Measurements from ENCODE around the gene SLMAP.

Gene SLMAP

DNA sequence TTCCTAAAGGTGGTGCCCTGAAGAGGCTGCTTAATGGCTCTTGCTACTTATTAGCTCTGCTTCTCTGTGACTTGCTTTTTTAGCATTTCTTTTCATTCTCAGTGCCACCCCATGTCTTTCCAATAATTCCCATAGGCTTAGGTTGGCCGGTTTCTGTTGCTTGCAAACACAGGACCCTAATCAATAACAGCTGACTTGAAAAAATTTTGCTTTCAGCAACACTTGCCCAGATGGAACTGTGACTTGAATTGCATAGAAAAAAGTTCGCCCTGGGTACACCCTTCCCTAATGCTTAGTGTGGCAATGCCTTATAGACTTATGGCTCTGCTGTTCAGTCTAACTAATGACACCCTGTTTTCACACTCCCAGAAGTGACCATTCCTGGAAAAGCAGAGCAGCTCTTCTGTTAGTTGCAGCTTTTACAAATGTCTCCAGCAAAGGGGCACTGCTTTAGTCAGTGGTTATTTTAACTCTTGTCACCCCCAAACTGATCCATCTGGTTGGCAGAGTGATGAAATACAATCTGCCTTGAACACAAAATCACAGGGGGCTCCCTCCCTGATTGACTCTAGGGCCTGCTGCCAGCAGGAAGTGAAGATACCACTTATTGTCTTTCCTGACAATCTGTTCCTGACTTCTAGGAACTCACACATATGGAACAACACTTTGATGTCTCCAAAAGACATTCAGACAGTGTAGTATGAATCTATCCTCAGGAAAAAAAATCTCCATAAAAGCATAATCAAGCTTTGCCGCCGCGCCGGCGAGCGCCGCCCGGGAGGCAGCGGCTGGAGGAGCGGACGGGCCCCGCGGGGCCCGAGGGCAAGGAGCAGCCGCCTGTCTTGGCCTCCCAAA is 9.7 kb upstream of the SLMAP start:
- intact Hi-C loops (cut with DNase I) = no loop called here

DNA sequence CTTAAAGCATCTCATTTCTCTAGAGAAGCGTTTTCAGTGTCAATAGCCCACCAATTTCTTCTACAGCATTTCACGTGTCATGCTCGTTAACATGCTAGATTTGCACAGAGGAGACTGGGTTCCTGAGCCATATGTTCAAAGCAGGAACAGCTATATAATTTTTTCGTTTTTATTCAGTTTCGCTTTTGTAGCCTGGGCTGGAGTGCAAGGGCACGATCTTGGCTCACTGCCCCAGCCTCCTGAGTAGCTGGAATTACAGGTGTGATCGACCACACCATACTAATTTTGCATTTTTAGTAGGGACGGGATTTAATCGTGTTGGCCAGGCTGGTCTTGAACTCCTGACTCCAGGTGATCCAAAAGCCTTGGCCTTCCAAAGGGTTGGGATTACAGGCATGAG is 6.6 kb upstream of the SLMAP start:
- no peak for DNase-seq
- intact Hi-C loops (cut with DNase I) = no loop called here

More for the DNA sequence above, 9.7 kb upstream of the SLMAP start:
- DNase-seq = no peak

DNA sequence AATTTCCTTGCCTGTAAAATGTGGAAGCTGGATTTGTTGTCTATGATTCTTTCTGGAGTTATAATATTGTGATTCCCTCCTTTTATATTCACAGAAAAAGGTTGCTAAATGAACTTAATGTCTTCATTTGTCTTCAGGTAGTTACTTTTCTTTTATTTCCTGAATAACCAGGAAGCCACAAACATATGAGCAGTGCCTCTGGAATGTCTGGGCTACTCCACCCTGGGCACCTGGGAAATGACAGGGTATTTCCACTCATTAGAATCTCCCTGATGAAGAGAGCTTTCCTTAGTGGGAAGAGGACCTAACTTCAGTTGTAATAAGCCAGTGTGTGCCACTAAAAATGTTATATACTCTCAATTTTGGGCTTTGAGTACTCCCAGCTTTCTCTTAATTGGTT is 3.8 kb upstream of the SLMAP start:
- intact Hi-C loops (cut with DNase I) = no loop called here
- DNase-seq = no peak

DNA sequence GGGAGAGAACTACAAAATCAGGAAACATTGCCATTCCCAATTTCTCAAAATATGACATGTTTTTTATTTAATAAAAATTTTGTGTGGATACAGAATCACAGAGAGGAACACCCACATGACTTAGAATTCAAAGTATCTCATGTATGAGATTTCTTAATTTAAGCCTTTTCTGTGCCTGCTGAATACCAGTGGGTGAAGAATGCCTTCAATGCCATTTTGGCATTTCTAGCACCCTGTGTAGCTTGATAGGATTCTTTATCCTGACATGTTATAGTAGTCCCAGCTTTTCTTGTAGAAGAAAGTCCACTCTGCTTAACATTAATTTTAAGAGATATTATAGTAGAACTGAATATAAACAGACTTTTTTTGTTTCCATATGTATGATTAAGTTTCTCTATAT is 3.1 kb upstream of the SLMAP start:
- DNase-seq = no peak

GRCh38 chr3:57755368-57755675 is 787 bp upstream of the SLMAP start:
- intact Hi-C loops (cut with DNase I) = loop anchor here (5.0 kb wide), 3 partner anchors 67 to 198 kb away; partner anchors contain the start of genes ARF4 and PDE12
- no peak for DNase-seq

More for the DNA sequence above, 3.1 kb upstream of the SLMAP start:
- intact Hi-C loops (cut with DNase I) = no loop called here

- peak in 38 of 42 donors; percentile 8 to 79 (median 40) for DNase-seq
- intact Hi-C loops (cut with DNase I) = loop anchor here (2.0 to 5.0 kb wide), 4 partner anchors 64 to 199 kb away; partner anchors contain the start of genes ARF4, DENND6A and PDE12
Measured at GRCh38 chr3:57756528-57757401, 656 bp downstream of the SLMAP start.

GRCh38 chr3:57757642-57758297 is 1.7 kb downstream of the SLMAP start:
- peak in 14 of 42 donors; percentile 6 to 46 (median 18) for DNase-seq
- intact Hi-C loops (cut with DNase I) = loop anchor here (2.0 to 5.0 kb wide), 4 partner anchors 65 to 200 kb away; partner anchors contain the start of genes ARF4, DENND6A and PDE12

DNA sequence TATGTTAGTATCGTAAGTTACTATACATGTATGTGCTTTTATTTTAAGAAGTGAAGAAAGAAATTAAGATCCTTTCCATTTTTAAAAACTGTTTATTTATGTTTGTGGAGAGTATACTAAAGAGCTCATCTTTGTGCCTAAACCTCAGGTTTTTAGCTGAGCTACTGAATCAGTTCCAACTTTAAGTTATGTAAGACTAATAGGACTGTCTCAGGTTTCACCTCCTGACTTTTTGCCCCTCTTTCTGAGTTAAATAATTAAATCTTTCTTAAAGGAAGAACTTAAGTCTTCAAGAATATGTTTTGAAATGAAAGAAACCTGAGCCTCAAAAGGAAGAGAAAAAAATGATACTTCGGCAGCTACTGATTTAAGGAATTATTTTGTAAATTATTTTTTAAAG is 2.6 kb downstream of the SLMAP start:
- intact Hi-C loops (cut with DNase I) = loop anchor here (5.0 kb wide), 3 partner anchors 64 to 201 kb away; partner anchors contain the start of genes ARF4 and PDE12
- DNase-seq = no peak

- DNase-seq = no peak
- intact Hi-C loops (cut with DNase I) = no loop called here
Measured at GRCh38 chr3:57764794-57765193, 8.7 kb downstream of the SLMAP start.

DNA sequence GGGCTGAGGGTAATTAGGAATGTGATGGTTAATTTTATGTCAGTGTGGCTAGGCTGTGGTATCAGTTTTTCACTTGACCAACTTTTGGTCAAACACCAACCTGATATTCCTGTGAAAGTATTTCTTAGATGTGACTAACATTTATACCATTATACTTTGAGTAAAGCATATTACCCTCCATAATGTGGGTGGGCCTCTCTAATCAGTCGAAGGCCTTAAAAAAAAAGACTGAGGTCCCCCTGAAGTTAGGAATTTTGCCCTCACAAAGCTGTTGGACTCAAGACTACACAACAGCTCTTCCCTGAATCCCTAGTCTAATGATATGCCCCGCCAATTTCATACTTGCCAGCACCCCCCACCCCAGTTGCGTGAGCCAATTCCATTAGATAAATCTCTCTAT is 12.5 kb downstream of the SLMAP start:
- intact Hi-C loops (cut with DNase I) = no loop called here
- no peak for DNase-seq

DNA sequence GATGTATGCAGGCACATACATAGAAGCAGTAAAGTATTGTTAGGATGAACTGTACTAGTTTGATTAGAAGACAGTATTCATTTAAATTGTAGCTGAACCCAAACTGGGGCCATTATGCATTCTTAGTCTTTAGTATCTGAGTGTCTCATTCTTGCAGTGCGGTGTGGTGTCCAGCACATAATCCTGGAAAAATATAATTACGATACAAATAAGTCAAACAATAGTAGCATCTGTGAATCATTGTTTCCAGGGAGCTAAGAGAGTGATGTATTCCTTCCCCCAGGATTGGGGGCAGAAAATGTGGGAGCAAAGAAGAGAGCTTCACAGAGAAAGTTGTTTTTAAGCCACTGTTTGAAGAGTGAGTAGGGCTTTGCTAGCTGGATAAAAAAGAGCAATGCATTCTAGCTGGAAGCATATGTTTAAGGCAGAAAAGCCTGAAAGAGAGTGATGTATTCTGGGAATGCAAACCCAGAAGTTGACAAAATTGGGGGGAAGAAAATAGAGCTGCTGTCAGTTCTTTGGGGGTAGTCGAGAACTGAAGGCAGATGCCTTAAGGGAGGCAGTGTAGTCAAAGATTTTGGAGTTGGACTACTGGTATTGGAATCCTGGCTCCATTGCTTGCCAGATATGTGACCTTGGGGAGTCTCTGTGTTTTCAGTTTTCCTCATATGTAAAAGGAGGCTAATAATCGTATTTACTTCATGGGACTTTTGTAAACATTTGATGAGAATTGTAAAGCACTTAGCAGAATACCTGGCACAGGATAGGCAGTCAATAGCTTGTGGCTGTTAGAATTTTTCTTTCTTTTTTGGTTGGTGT is 14.1 kb downstream of the SLMAP start:
- intact Hi-C loops (cut with DNase I) = no loop called here
- peak in 9 of 42 donors; percentile 12 to 52 (median 33) for DNase-seq

DNA sequence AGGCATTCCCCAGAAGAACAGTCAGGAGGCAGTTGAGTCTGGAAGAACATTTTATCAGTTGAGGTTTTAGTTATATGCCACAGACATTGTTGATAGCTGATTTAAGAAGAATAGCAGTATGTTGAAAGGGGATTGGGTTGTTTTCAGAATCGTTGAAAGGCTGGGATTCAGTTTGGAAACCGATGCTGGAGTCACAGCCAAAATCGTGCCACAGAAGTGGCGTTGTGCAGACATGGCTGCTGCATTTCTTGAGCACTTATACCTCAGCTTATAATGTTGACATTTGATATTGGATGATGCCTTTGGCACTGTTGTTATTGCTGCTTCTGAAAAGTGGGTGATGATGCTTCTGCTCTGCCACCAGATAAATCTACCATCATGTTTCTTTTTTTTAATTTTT is 16.1 kb downstream of the SLMAP start:
- intact Hi-C loops (cut with DNase I) = no loop called here
- DNase-seq = no peak

DNA sequence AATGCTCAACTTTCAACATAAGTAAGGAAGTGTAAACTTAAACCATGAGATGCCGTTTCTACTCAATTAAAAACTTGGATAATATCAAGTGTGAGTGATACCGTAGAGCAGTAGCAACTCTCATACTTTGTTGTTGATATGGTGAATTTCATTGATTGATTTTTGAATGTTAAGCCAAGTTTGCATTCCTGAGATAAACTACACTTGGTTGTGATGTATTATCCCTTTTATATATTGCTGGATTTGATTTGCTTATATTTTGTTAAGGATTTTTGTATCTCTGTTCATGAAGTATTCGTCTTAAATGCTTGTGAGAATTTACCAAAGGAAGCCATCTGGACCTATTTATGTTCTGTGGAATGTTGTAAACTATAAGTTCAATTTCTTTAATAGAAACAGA is 21.7 kb downstream of the SLMAP start:
- DNase-seq = no peak
- intact Hi-C loops (cut with DNase I) = no loop called here

DNA sequence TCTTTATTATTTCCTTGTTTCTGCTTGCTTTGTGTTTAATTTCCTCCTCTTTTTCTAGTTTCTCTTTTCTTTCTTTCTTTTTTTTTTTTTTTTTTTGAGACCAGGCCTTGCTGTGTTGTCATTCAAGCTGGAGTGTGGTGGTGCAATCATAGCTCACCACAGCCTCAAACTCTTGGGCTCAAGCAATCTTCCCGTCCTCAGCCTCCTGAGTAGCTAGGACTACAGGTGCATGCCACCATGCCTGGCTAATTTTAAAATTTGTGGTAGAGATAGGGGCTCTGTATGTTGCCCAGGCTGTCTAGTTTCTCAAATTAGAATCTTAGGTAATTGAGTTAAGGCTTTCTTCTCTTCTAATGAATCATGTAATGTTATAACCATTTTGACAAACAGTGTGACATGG is 22.4 kb downstream of the SLMAP start:
- DNase-seq = no peak
- intact Hi-C loops (cut with DNase I) = no loop called here

DNA sequence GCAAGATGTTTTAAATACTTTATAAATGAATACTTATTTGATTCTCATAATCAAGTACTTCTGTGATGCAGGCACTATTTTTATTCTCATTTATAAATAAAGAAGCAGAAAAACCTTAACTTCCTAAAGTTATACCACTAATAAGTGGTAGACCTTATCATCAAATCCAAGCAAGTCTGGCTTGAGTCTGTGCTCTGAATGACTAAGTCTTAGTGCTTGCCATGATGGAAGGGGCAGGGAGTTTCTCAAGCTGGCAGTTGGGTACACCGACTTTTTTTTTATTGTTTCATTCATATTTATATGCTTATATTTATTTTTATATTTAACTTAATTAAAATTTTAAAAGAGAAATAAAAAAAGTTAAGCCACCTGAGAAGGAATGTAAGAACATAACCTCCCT is 23.6 kb downstream of the SLMAP start:
- intact Hi-C loops (cut with DNase I) = no loop called here
- no peak for DNase-seq

- DNase-seq = no peak
- intact Hi-C loops (cut with DNase I) = no loop called here
Measured at GRCh38 chr3:57783186-57784088, 27.3 kb downstream of the SLMAP start.

DNA sequence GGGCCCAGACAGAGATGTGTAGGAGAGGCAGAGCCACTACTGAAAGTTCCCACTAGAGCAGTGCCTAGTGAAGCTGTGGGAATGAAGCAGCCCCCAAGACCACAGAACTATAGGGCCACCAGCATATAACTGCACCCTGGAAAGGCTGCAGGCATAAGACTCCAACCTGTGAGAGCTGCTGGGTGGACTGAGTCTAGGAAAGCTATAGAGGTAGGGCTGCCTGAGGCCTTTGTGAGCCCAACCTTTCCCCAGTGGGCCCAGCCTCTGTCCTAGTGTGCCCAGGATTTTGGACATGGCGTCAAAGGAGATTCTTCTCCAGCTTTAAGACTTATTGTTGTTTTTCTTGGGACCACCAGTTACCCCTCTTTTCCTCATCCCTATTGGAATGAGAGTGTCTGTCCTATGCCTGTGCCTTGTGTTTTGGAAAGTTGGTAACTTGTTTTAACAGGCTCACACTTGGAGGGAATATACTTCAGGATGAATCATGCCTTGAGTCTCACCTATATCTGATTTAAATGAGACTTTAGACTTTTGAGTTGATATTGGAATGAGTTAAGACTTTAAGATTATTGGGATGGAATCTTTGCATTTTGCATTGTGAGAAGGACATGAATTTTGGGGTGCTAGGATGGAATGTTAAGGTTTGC is 28.1 kb downstream of the SLMAP start:
- no peak for DNase-seq
- intact Hi-C loops (cut with DNase I) = no loop called here
